ENCODE results near the gene ZCRB1.
"Not testable (repeated sequence)": the region's sequence is repeated elsewhere in the genome, so short reads cannot be mapped to it uniquely, and the experiment has no call there.

ZCRB1 gene

DNA sequence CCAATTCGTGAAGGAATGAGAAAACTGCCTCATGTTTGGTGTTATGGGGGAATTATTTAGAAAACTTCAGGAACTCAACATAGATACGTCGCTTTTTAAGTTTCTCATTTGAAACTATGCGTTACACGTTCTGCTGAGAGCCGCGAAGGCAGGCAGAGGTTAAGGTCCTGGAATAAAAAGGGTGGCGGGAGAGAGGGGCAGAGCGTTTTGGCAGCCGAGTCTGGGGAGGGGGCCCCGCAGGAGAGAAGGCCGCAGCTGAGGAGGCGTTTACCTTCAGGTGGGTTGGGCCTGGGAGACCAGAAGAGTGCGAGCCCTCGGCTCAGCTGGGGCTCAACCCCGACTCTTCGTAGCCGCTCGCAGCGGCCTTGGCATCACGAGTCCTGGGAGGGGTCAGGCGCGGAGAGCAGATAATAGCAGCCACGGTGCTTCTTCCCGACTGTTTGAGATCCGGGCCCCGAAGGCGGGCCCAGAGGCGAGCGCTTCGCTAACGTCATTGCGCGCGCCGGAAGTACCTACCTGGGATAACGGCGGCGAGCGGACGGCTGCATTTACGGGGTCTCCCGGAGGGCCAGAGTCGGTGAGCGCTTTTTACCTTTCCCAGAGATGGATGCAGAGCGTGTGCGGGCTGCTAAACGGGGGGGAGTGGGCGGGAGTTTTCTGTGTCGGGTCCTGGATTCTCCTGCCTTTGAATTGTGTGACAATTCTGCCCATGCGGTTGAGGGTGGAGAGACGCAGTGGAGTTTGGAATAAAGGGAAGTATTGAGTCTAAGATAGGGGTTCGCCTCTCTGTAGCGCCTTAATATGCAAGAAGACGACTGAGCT is at the start of gene ZCRB1, which contains the start of gene PPHLN1:
Gene ZCRB1 (minus strand): TSS at position 442 of the 822 bp plus-strand sequence. CDS start 1,992 bp downstream, outside the sequence.
Gene PPHLN1 (plus strand): TSS at position 515 of the 822 bp plus-strand sequence. CDS start 9,736 bp downstream, outside the sequence.
- Mint-ChIP-seq H3K9me3 (no peaks in the 10 kb centered on the region), H3K4me1 (peaks cover 58% of the 10 kb centered on the region), H3K36me3 (ENCODE audit: insufficient read depth) (peaks cover 32% of the 10 kb centered on the region), H3K27ac (ENCODE audit: low read depth) (peak within 1 kb of the TSS; percentile 99), H3K4me3 (peak within 1 kb of the TSS; percentile 95), H3K27me3 (no peaks in the 10 kb centered on the region)
- ATAC-seq (replicated peaks; ENCODE audit: extremely low read depth, poor library complexity, severe bottlenecking) (peak; percentile 85), DNase-seq (ENCODE audit: low spot score in 2 of 2) (peak; percentile 63 to 64)

GRCh38 chr12:42373669-42374068 is 47.8 kb upstream of the ZCRB1 start:
- peaks cover 15% of the 10 kb centered on the region for H3K4me1 Mint-ChIP-seq
- peaks cover 34% of the 10 kb centered on the region for H3K36me3 Mint-ChIP-seq (ENCODE audit: insufficient read depth)
- no peaks in the 10 kb centered on the region for H3K9me3 Mint-ChIP-seq
- no peaks in the 10 kb centered on the region for H3K27me3 Mint-ChIP-seq
- ATAC-seq (replicated peaks; ENCODE audit: extremely low read depth, poor library complexity, severe bottlenecking) (no peak), DNase-seq (ENCODE audit: low spot score in 2 of 2) (no peak)
- no peak overlapping the region for H3K4me3 Mint-ChIP-seq
- no peak overlapping the region for H3K27ac Mint-ChIP-seq (ENCODE audit: low read depth)

GRCh38 chr12:42372154-42372791 is 46.4 kb upstream of the ZCRB1 start:
- peak overlapping the region; percentile 15 for H3K27ac Mint-ChIP-seq (ENCODE audit: low read depth)
- H3K4me3 Mint-ChIP-seq = no peak overlapping the region
- peaks cover 14% of the 10 kb centered on the region for H3K4me1 Mint-ChIP-seq
- no peaks in the 10 kb centered on the region for H3K9me3 Mint-ChIP-seq
- H3K36me3 Mint-ChIP-seq (ENCODE audit: insufficient read depth) = peaks cover 28% of the 10 kb centered on the region
- ATAC-seq (replicated peaks; ENCODE audit: extremely low read depth, poor library complexity, severe bottlenecking) (peak; percentile 80), DNase-seq (ENCODE audit: low spot score in 2 of 2) (peak in 1 of 2 donors; percentile 23)
- no peaks in the 10 kb centered on the region for H3K27me3 Mint-ChIP-seq

DNA sequence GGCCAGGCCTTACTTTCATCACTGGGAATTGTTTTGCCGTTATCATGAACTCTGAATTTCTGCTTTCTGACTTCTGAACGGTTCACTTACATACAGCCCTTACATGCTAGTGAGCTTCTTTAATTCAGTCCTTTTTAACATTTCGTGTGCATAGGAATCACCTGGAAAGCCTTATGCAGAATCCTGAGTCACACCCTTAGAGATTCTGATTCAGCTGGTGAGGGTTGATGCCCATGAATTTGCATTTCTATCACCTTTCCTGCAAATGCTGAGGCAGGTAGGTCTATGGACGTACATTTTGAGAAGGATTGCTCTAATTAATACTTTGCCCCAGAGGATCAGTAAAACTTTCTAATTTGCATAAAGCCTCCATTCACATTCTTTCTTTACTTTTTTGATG is 44.1 kb upstream of the ZCRB1 start:
- no peak for DNase-seq (ENCODE audit: low spot score in 2 of 2)
- H3K9me3 Mint-ChIP-seq = no peaks in the 10 kb centered on the region

GRCh38 chr12:42365486-42365885 is 39.6 kb upstream of the ZCRB1 start:
- Mint-ChIP-seq H3K9me3 (no peaks in the 10 kb centered on the region), H3K4me3 (no peak overlapping the region), H3K36me3 (ENCODE audit: insufficient read depth) (peaks cover 8% of the 10 kb centered on the region), H3K27ac (ENCODE audit: low read depth) (no peak overlapping the region), H3K4me1 (peaks cover 26% of the 10 kb centered on the region), H3K27me3 (no peaks in the 10 kb centered on the region)
- no peak for ATAC-seq (replicated peaks; ENCODE audit: extremely low read depth, poor library complexity, severe bottlenecking)
- DNase-seq (ENCODE audit: low spot score in 2 of 2) = no peak

More for the DNA sequence above, 44.1 kb upstream of the ZCRB1 start:
- Mint-ChIP-seq H3K27me3 (no peaks in the 10 kb centered on the region), H3K27ac (ENCODE audit: low read depth) (no peak overlapping the region), H3K4me3 (no peak overlapping the region), H3K36me3 (ENCODE audit: insufficient read depth) (peaks cover 14% of the 10 kb centered on the region), H3K4me1 (peaks cover 19% of the 10 kb centered on the region)
- no peak for ATAC-seq (replicated peaks; ENCODE audit: extremely low read depth, poor library complexity, severe bottlenecking)

GRCh38 chr12:42364692-42365091 is 38.8 kb upstream of the ZCRB1 start:
- Mint-ChIP-seq H3K4me3 (no peak overlapping the region), H3K9me3 (no peaks in the 10 kb centered on the region), H3K27me3 (no peaks in the 10 kb centered on the region), H3K36me3 (ENCODE audit: insufficient read depth) (peaks cover 9% of the 10 kb centered on the region), H3K27ac (ENCODE audit: low read depth) (peak overlapping the region; percentile 46), H3K4me1 (peaks cover 28% of the 10 kb centered on the region)
- no peak for DNase-seq (ENCODE audit: low spot score in 2 of 2)
- no peak for ATAC-seq (replicated peaks; ENCODE audit: extremely low read depth, poor library complexity, severe bottlenecking)

DNA sequence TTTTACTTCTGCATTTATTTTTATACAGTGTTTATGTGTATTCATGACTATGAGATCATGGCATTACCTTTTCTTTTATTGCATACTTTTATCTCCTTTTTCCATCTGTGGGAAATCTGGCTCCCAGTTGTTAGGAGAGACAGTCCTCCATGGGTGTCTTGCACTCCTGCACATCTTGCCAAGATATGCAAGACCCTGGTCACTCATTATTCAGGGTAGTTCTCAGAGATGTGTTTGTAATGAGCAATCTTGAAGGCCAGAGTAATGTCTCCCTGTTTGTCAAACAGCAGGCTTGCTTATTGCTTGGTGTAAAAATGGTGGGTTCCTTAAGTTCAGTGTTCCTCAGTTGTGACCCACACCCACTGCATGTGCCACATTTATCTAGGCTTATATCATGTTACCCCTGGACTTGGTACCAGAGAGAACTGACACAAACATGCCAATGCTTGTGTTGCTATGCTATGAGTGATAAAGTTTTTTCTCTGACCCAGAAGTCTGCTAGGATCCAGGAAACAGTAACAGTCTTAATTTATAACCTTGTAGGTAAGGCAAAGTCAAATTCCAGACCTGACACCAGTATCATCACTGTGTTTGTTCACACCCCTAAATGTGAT is 36.9 kb upstream of the ZCRB1 start:
- peaks cover 32% of the 10 kb centered on the region for H3K4me1 Mint-ChIP-seq
- no peaks in the 10 kb centered on the region for H3K27me3 Mint-ChIP-seq
- H3K9me3 Mint-ChIP-seq = no peaks in the 10 kb centered on the region
- H3K4me3 Mint-ChIP-seq = no peak overlapping the region
- peaks cover 10% of the 10 kb centered on the region for H3K36me3 Mint-ChIP-seq (ENCODE audit: insufficient read depth)
- DNase-seq (ENCODE audit: low spot score in 2 of 2) = no peak
- no peak for ATAC-seq (replicated peaks; ENCODE audit: extremely low read depth, poor library complexity, severe bottlenecking)
- H3K27ac Mint-ChIP-seq (ENCODE audit: low read depth) = no peak overlapping the region

GRCh38 chr12:42361909-42362646 is 36.2 kb upstream of the ZCRB1 start:
- Mint-ChIP-seq H3K27ac (ENCODE audit: low read depth) (no peak overlapping the region), H3K27me3 (no peaks in the 10 kb centered on the region), H3K4me3 (no peak overlapping the region), H3K36me3 (ENCODE audit: insufficient read depth) (peaks cover 10% of the 10 kb centered on the region), H3K9me3 (no peaks in the 10 kb centered on the region), H3K4me1 (peaks cover 32% of the 10 kb centered on the region)
- ATAC-seq (replicated peaks; ENCODE audit: extremely low read depth, poor library complexity, severe bottlenecking) (no peak), DNase-seq (ENCODE audit: low spot score in 2 of 2) (no peak)

- no peak for ATAC-seq (replicated peaks; ENCODE audit: extremely low read depth, poor library complexity, severe bottlenecking)
- peaks cover 27% of the 10 kb centered on the region for H3K4me1 Mint-ChIP-seq
- H3K36me3 Mint-ChIP-seq (ENCODE audit: insufficient read depth) = peaks cover 20% of the 10 kb centered on the region
These were observed 35.0 kb upstream of the ZCRB1 start for GRCh38 chr12:42360747-42361403.

DNA sequence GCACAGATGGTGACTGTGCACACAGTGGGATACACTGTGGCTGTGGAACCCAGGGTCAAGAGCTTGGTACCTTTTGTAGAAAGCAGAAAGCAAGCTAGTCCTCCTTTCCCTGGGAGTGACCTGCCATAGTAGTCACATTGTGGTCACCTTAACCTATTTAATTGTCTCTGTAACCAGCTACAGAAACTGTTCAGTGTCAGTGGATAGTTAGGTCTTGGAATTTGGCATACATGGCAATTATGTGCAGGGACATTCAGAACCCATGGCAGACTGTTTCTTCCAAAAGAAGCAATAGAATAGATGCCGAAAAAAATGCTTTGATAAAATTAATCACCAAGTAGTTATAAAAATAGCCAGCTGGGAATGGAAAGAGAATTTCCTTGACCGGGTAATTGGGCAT is 30.4 kb upstream of the ZCRB1 start:
- H3K27me3 Mint-ChIP-seq = no peaks in the 10 kb centered on the region
- no peak overlapping the region for H3K27ac Mint-ChIP-seq (ENCODE audit: low read depth)
- peaks cover 14% of the 10 kb centered on the region for H3K4me1 Mint-ChIP-seq
- ATAC-seq (replicated peaks; ENCODE audit: extremely low read depth, poor library complexity, severe bottlenecking) (no peak), DNase-seq (ENCODE audit: low spot score in 2 of 2) (no peak)
- H3K36me3 Mint-ChIP-seq (ENCODE audit: insufficient read depth) = peaks cover 30% of the 10 kb centered on the region
- H3K9me3 Mint-ChIP-seq = no peaks in the 10 kb centered on the region
- H3K4me3 Mint-ChIP-seq = no peak overlapping the region

More at GRCh38 chr12:42360747-42361403, 35.0 kb upstream of the ZCRB1 start:
- no peaks in the 10 kb centered on the region for H3K27me3 Mint-ChIP-seq
- no peak for DNase-seq (ENCODE audit: low spot score in 2 of 2)
- no peaks in the 10 kb centered on the region for H3K9me3 Mint-ChIP-seq
- H3K27ac Mint-ChIP-seq (ENCODE audit: low read depth) = no peak overlapping the region
- H3K4me3 Mint-ChIP-seq = no peak overlapping the region

DNA sequence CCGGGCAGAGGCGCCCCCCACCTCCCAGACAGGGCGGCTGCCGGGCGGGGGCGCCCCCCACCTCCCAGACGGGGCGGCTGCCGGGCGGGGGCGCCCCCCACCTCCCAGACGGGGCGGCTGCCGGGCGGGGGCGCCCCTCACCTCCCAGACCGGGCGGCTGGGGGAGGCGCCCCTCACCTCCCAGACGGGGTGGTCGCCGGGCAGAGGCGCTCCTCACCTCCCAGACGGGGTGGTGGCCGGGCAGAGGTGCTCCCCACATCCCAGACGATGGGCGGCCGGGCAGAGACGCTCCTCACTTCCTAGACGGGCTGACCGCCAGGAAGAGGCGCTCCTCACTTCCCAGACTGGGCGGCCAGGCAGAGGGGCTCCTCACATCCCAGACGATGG is 24.1 kb upstream of the ZCRB1 start:
- ATAC-seq (replicated peaks; ENCODE audit: extremely low read depth, poor library complexity, severe bottlenecking); DNase-seq (ENCODE audit: low spot score in 2 of 2); H3K4me3 Mint-ChIP-seq; H3K27ac Mint-ChIP-seq (ENCODE audit: low read depth); H3K9me3 Mint-ChIP-seq; H3K27me3 Mint-ChIP-seq: not testable (repeated sequence)
- H3K36me3 Mint-ChIP-seq (ENCODE audit: insufficient read depth) = peaks cover 13% of the 10 kb centered on the region
- H3K4me1 Mint-ChIP-seq = peaks cover 19% of the 10 kb centered on the region
